Measurements from ENCODE around the gene ATP2A3.
"Not testable (repeated sequence)": the region's sequence is repeated elsewhere in the genome, so short reads cannot be mapped to it uniquely, and the experiment has no call there.

ATP2A3 gene

DNA sequence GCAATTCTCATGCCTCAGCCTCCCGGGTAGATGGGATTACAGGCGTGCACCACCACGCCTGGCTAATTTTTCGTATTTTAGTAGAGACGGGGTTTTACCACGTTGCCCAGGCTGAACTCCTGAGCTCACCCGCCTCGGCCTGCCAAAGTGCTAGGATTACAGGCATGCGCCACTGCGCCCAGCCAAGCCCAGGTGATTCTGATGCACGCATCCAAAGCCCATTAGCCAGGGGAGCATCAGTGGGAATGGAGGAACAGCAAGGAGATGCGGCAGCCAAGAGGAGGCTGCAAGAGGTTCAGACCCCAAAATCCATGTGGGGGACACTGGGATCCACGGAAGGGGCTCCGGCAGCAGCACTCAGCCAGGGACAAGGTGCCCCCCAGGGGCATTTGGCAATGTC, 12.1 kb downstream of the ATP2A3 start:
- Histone ChIP-seq H3K4me3 (ENCODE audit: low read length) (no peak overlapping the region), H3K4me1 (ENCODE audit: insufficient read depth, low read length) (peaks cover 11% of the 10 kb centered on the region), H3K9ac (ENCODE audit: low read depth, low read length) (no peak overlapping the region), H3K9me3 (ENCODE audit: insufficient read depth, low read depth, low read length) (no peaks in the 10 kb centered on the region), H3K27me3 (ENCODE audit: insufficient read depth, low read length) (no peaks in the 10 kb centered on the region), H3K36me3 (ENCODE audit: insufficient read depth, low read length) (no peaks in the 10 kb centered on the region), H3K27ac (ENCODE audit: low read depth, low read length) (no peak overlapping the region)
- WGBS, result 96% methylated on average over 14 of the region's 14 CpGs

DNA sequence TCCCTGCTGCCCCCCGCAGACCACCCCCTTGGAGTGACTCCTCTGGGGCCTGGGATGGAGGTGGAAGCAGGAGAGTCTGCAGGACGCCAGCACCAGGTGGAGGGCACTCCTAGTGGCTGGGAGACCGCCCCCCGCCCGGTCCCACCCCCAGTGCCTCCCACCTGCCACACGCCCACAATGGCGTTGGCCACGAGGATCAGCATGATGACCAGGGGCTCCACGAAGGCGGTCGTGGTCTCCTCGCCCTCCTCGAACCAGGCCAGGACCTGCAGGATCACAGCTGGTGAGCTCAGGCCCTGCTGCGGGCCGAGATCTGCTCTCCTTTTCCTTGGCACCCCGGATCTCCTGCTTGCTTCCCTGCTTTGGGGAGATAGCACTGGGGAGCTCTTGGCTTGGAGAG, 12.8 kb downstream of the ATP2A3 start:
- Histone ChIP-seq H3K9me3 (ENCODE audit: insufficient read depth, low read depth, low read length) (no peaks in the 10 kb centered on the region), H3K27me3 (ENCODE audit: insufficient read depth, low read length) (no peaks in the 10 kb centered on the region), H3K4me1 (ENCODE audit: insufficient read depth, low read length) (peaks cover 4% of the 10 kb centered on the region), H3K36me3 (ENCODE audit: insufficient read depth, low read length) (no peaks in the 10 kb centered on the region), H3K4me3 (ENCODE audit: low read length) (no peak overlapping the region), H3K9ac (ENCODE audit: low read depth, low read length) (no peak overlapping the region), H3K27ac (ENCODE audit: low read depth, low read length) (no peak overlapping the region)
- WGBS, result 90% methylated on average over 16 of the region's 16 CpGs

DNA sequence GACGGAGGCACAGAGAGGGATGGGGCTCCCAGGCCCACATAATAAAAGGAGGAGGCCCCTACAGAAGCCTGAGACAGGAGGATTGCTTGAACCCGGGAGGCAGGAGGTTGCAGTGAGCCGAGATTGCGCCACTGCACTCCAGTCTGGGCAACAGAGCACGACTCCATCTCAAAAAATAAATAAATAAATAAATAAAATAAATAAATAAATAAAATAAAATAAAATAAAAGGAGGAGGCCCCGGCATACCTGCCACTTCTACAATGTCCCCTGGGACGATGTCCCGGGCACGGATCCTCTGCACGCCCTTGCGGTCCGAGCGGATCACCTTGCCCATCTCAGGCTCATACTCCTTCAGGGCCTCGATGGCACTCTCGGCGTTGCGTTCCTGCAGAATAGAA, 13.2 kb downstream of the ATP2A3 start:
- H3K36me3 ChIP-seq (ENCODE audit: insufficient read depth, low read length), result no peaks in the 10 kb centered on the region
- H3K27me3 ChIP-seq (ENCODE audit: insufficient read depth, low read length), result no peaks in the 10 kb centered on the region
- WGBS, result 96% methylated on average over 14 of the region's 17 CpGs
- H3K9ac ChIP-seq (ENCODE audit: low read depth, low read length), result no peak overlapping the region
- no peaks in the 10 kb centered on the region for H3K9me3 ChIP-seq (ENCODE audit: insufficient read depth, low read depth, low read length)
- peaks cover under 1% of the 10 kb centered on the region; the same call in 1 of the 2 replicates for H3K4me1 ChIP-seq (ENCODE audit: insufficient read depth, low read length)
- H3K27ac ChIP-seq (ENCODE audit: low read depth, low read length), result no peak overlapping the region
- no peak overlapping the region for H3K4me3 ChIP-seq (ENCODE audit: low read length)

DNA sequence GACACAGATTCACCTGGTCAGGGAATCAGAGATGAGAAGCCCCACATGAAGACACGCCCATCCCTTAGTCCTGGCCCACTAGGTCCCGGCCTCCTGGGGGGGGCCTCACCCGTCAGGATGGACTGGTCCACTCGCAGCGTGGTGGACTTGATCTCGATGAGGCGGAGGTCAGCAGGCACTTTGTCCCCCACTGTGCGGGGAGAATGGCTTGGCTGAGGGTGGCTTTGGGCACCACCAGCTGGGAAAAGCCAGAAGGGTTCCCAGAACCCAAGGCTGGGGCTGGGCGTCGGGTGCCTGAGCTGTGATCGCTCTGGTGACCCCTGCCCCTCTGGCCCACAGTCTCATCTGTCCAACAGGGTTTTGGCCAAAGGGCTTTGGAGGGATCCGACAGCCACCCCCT, 13.7 kb downstream of the ATP2A3 start:
- Histone ChIP-seq H3K27me3 (ENCODE audit: insufficient read depth, low read length) (no peaks in the 10 kb centered on the region), H3K9ac (ENCODE audit: low read depth, low read length) (no peak overlapping the region), H3K9me3 (ENCODE audit: insufficient read depth, low read depth, low read length) (no peaks in the 10 kb centered on the region), H3K36me3 (ENCODE audit: insufficient read depth, low read length) (no peaks in the 10 kb centered on the region), H3K4me3 (ENCODE audit: low read length) (no peak overlapping the region), H3K27ac (ENCODE audit: low read depth, low read length) (no peak overlapping the region), H3K4me1 (ENCODE audit: insufficient read depth, low read length) (no peaks in the 10 kb centered on the region; the same call in 1 of the 2 replicates)
- 94% methylated on average over 12 of the region's 12 CpGs for WGBS

DNA sequence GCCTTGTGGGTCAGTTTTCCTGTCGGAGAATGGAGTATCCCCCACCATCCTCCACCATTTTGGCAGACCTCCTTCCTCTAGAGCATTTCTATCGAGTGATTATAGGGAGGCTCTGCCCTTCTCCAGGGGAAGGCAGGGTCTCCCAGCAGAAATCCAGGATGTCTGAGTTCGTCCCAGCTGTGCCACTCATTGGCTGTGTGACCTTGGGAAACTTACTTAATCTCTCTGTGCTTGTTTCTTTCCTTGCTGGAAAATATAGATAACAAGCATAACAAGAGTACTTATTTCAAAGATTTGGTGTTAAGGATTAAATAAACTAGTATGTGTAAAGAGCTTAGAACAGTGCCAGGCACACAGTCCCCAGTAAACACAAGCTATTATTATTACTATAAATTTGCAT, 14.8 kb downstream of the ATP2A3 start:
- Histone ChIP-seq H3K36me3 (ENCODE audit: insufficient read depth, low read length) (no peaks in the 10 kb centered on the region), H3K4me1 (ENCODE audit: insufficient read depth, low read length) (no peaks in the 10 kb centered on the region; the same call in 1 of the 2 replicates), H3K27ac (ENCODE audit: low read depth, low read length) (no peak overlapping the region), H3K4me3 (ENCODE audit: low read length) (no peak overlapping the region), H3K9ac (ENCODE audit: low read depth, low read length) (no peak overlapping the region), H3K27me3 (ENCODE audit: insufficient read depth, low read length) (peaks cover 1% of the 10 kb centered on the region), H3K9me3 (ENCODE audit: insufficient read depth, low read depth, low read length) (no peaks in the 10 kb centered on the region)
- 90% methylated on average over 3 of the region's 3 CpGs for WGBS

GRCh38 chr17:3948551-3948950, 15.7 kb downstream of the ATP2A3 start:
- not testable (repeated sequence) for H3K36me3 ChIP-seq (ENCODE audit: insufficient read depth, low read length); H3K4me3 ChIP-seq (ENCODE audit: low read length); H3K27ac ChIP-seq (ENCODE audit: low read depth, low read length); H3K9ac ChIP-seq (ENCODE audit: low read depth, low read length); H3K9me3 ChIP-seq (ENCODE audit: insufficient read depth, low read depth, low read length); H3K4me1 ChIP-seq (ENCODE audit: insufficient read depth, low read length); H3K27me3 ChIP-seq (ENCODE audit: insufficient read depth, low read length)
- WGBS, result 88% methylated on average over 3 of the region's 3 CpGs

DNA sequence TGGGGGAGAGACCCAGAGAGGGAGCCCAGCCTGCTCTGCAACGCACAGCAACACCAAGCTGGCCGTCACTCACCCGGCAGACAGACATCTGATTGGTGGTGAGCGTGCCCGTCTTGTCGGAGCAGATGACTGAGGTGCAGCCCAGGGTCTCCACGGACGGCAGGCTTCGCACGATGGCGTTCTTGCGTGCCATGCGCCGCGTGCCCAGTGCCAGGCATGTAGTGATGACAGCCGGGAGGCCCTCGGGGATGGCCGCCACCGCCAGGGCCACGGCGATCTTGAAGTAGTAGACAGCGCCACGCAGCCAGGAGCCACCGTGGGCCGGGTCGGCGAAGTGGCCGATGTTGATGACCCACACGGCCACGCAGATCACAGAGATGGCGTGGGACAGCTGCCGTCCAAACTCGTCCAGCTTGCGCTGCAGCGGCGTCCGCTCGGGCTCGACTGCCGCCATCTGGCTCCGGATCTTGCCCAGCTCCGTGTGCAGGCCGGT, 16.9 kb downstream of the ATP2A3 start:
- 96% methylated on average over 43 of the region's 43 CpGs for WGBS
- Histone ChIP-seq H3K4me1 (ENCODE audit: insufficient read depth, low read length) (peaks cover 4% of the 10 kb centered on the region; the same call in 1 of the 2 replicates), H3K9me3 (ENCODE audit: insufficient read depth, low read depth, low read length) (no peaks in the 10 kb centered on the region), H3K27ac (ENCODE audit: low read depth, low read length) (no peak overlapping the region), H3K4me3 (ENCODE audit: low read length) (no peak overlapping the region), H3K9ac (ENCODE audit: low read depth, low read length) (no peak overlapping the region), H3K27me3 (ENCODE audit: insufficient read depth, low read length) (peaks cover 7% of the 10 kb centered on the region), H3K36me3 (ENCODE audit: insufficient read depth, low read length) (no peaks in the 10 kb centered on the region)

DNA sequence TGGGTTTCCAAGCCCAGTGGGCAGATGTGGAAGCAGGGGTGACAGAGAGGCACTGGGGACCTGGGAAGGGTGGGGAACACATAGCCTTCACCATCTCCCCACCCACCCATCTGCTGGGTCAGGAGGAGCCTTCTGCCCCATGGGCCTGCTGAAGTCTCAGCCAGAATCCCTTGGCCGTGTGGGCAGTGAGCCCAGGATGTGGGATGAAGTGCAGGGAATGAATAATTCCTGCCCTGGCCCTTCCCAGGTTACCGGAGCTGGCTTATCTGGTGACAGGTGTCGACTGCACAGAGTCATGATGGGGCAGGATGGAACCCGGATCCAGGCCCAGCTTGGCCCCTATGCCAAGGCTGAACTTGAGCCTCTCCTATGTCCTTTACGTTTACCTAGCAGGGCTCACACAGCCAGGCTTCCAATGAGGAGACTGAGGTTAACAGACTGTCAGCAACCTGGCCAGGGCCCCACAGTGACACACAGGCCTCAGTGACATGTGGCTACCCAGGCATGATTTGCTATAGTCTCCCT, 17.5 kb downstream of the ATP2A3 start:
- Histone ChIP-seq H3K9me3 (ENCODE audit: insufficient read depth, low read depth, low read length) (no peaks in the 10 kb centered on the region), H3K36me3 (ENCODE audit: insufficient read depth, low read length) (no peaks in the 10 kb centered on the region), H3K27me3 (ENCODE audit: insufficient read depth, low read length) (peaks cover 7% of the 10 kb centered on the region), H3K9ac (ENCODE audit: low read depth, low read length) (no peak overlapping the region), H3K4me1 (ENCODE audit: insufficient read depth, low read length) (peaks cover 4% of the 10 kb centered on the region; the same call in 1 of the 2 replicates), H3K27ac (ENCODE audit: low read depth, low read length) (no peak overlapping the region), H3K4me3 (ENCODE audit: low read length) (no peak overlapping the region)
- WGBS, result 86% methylated on average over 5 of the region's 5 CpGs

GRCh38 chr17:3944485-3945388, 19.5 kb downstream of the ATP2A3 start:
- H3K36me3 ChIP-seq (ENCODE audit: insufficient read depth, low read length), result no peaks in the 10 kb centered on the region
- no peak overlapping the region for H3K27ac ChIP-seq (ENCODE audit: low read depth, low read length)
- H3K4me3 ChIP-seq (ENCODE audit: low read length), result peak overlapping the region; percentile 54
- H3K27me3 ChIP-seq (ENCODE audit: insufficient read depth, low read length), result peaks cover 7% of the 10 kb centered on the region
- peaks cover 4% of the 10 kb centered on the region; the same call in 1 of the 2 replicates for H3K4me1 ChIP-seq (ENCODE audit: insufficient read depth, low read length)
- 15% methylated on average over 68 of the region's 68 CpGs for WGBS
- peak overlapping the region; percentile 45; the same call in 1 of the 2 replicates for H3K9ac ChIP-seq (ENCODE audit: low read depth, low read length)
- no peaks in the 10 kb centered on the region for H3K9me3 ChIP-seq (ENCODE audit: insufficient read depth, low read depth, low read length)

GRCh38 chr17:3943240-3943891, 20.9 kb downstream of the ATP2A3 start:
- WGBS, result 92% methylated on average over 23 of the region's 23 CpGs
- H3K9ac ChIP-seq (ENCODE audit: low read depth, low read length), result no peak overlapping the region
- no peaks in the 10 kb centered on the region for H3K36me3 ChIP-seq (ENCODE audit: insufficient read depth, low read length)
- peaks cover 4% of the 10 kb centered on the region; the same call in 1 of the 2 replicates for H3K4me1 ChIP-seq (ENCODE audit: insufficient read depth, low read length)
- no peaks in the 10 kb centered on the region for H3K9me3 ChIP-seq (ENCODE audit: insufficient read depth, low read depth, low read length)
- no peak overlapping the region for H3K4me3 ChIP-seq (ENCODE audit: low read length)
- no peak overlapping the region for H3K27ac ChIP-seq (ENCODE audit: low read depth, low read length)
- H3K27me3 ChIP-seq (ENCODE audit: insufficient read depth, low read length), result peaks cover 7% of the 10 kb centered on the region
